Right lobe of liver (tissue), 4 donors: ENCODE results near the gene MTF1.

Experiments
- POLR2A ChIP-seq: fragments of 450-650 bp; IDR thresholded peaks from one replicate; pipeline ENCODE4 v1.6.1; 2017; ENCODE audit warnings: antibody characterized with exemption, mild to moderate bottlenecking
- TF ChIP-seq, protein P1 (sequence below), 4 donors: fragments of 200-600 bp in 3 of 4; fragments of 450-650 bp in 1 of 4; IDR thresholded peaks; one replicate each; pipeline versions ENCODE4 v1.5.1 to v1.8.0; 2016 to 2022; ENCODE audit warnings: antibody characterized with exemption in 4 of 4, mild to moderate bottlenecking in 2 of 4
- donor health status: DM: no; HTN: no; CAD: no.
- donor health status: DM: no; HTN: no; CAD: no.
- donor health status: DM: no; HTN: yes; CAD: no.

DNA sequence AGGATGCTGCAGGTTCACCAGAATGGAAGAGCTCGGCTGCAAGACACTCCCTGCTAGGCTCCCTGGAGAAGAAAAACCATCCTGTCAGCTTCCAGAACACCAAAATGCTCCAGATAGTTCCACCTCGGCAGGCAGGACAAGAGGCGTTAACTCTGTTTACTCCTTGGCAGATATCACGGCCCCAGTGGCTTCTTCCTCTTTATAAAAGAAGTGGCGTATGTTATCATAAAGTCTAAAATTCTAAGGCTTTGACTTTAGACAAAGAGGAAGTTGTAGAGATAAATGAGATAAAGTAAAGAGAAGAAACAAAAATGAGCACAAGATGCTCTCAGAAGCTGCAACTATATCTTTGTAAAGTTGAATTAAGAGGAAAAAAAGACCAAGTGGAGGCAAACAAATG, 24.3 kb upstream of the MTF1 start:
- TF ChIP-seq, protein P1, sequence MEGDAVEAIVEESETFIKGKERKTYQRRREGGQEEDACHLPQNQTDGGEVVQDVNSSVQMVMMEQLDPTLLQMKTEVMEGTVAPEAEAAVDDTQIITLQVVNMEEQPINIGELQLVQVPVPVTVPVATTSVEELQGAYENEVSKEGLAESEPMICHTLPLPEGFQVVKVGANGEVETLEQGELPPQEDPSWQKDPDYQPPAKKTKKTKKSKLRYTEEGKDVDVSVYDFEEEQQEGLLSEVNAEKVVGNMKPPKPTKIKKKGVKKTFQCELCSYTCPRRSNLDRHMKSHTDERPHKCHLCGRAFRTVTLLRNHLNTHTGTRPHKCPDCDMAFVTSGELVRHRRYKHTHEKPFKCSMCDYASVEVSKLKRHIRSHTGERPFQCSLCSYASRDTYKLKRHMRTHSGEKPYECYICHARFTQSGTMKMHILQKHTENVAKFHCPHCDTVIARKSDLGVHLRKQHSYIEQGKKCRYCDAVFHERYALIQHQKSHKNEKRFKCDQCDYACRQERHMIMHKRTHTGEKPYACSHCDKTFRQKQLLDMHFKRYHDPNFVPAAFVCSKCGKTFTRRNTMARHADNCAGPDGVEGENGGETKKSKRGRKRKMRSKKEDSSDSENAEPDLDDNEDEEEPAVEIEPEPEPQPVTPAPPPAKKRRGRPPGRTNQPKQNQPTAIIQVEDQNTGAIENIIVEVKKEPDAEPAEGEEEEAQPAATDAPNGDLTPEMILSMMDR (IDR thresholded peaks at IDR 0.05), result no peak
- TF ChIP-seq POLR2A, result no peak
